OCI-LY7 (cell line): ENCODE results near the gene ADNP2. TPM values are rescaled to one million over a fixed set of nuclear protein-coding genes. Genes with fewer than 3 reads are reported as not detected.

ENCODE experiments used
- BruUV-seq: library from RNA; stranded (reverse); fragments of 400-500 nt; replicated peaks from 2 replicates; lab custom pipeline; 2021; lab: Mats Ljungman, UMichigan
- CTCF ChIA-PET: fragments of 300-600 bp; sonication (Branson Sonifier 250); formaldehyde crosslinking; loops from one replicate; lab custom pipeline; 2022; ENCODE audit warnings: antibody characterized with exemption; ENCODE audit not compliant: unreplicated experiment; lab: Charles Lee
- POLR2A ChIA-PET: fragments of 300-600 bp; sonication (Branson Sonifier 250); formaldehyde crosslinking; loops from one replicate; lab custom pipeline; 2022; ENCODE audit warnings: antibody characterized with exemption; lab: Charles Lee
- DNase-seq: peaks from one replicate; pipeline ENCODE4 v3.0.0-alpha.2; 2015; ENCODE audit warnings: low spot score
- H2AFZ ChIP-seq: fragments of 200-600 bp; sonication (generic), shearing (Covaris generic); 2 replicates; pipeline ENCODE4 v1.6.1; 2014; ENCODE audit warnings: mild to moderate bottlenecking, antibody characterized with exemption, low read length, moderate library complexity
- H3K27ac ChIP-seq: fragments of 200-600 bp; sonication (generic); 2 replicates; pipeline ENCODE4 v1.5.1; 2014; ENCODE audit warnings: mixed run types, low read depth, mild to moderate bottlenecking, moderate library complexity, low read length, inconsistent platforms; ENCODE audit not compliant: poor library complexity, severe bottlenecking
- H3K36me3 ChIP-seq: fragments of 200-600 bp; sonication (generic); 2 replicates; pipeline ENCODE4 v1.6.1; 2014; ENCODE audit warnings: mild to moderate bottlenecking, antibody characterized with exemption, low read length, moderate library complexity, mixed read lengths; ENCODE audit not compliant: insufficient read depth
- H3K4me1 ChIP-seq: fragments of 200-600 bp; sonication (generic); 2 replicates; pipeline ENCODE4 v1.5.1; 2014; ENCODE audit warnings: mild to moderate bottlenecking, low read length; ENCODE audit not compliant: insufficient read depth, poor library complexity, severe bottlenecking
- H3K4me2 ChIP-seq: fragments of 200-600 bp; sonication (generic); 2 replicates; pipeline ENCODE4 v1.6.1; 2014; ENCODE audit warnings: mild to moderate bottlenecking, low read length
- H3K4me3 ChIP-seq: fragments of 200-600 bp; sonication (generic); 2 replicates; pipeline ENCODE4 v1.5.1; 2014; ENCODE audit warnings: mild to moderate bottlenecking, low read depth, low read length; ENCODE audit not compliant: poor library complexity, severe bottlenecking
- H3K79me2 ChIP-seq: fragments of 200-600 bp; sonication (generic); 2 replicates; pipeline ENCODE4 v1.6.1; 2016; ENCODE audit warnings: low read depth, mild to moderate bottlenecking, low read length, moderate library complexity, mixed read lengths; ENCODE audit not compliant: insufficient read depth
- H3K9me2 ChIP-seq: fragments of 200-600 bp; sonication (generic); 2 replicates; pipeline ENCODE4 v1.6.1; 2016; ENCODE audit warnings: mild to moderate bottlenecking, low read length, mixed read lengths; ENCODE audit not compliant: insufficient read depth
- H3K9me3 ChIP-seq: fragments of 200-600 bp; sonication (generic); 2 replicates; pipeline ENCODE4 v1.6.1; 2014; ENCODE audit warnings: mild to moderate bottlenecking, mixed run types, low read length, mixed read lengths
- H4K20me1 ChIP-seq: fragments of 200-600 bp; sonication (generic); 2 replicates; pipeline ENCODE4 v1.6.1; 2014; ENCODE audit warnings: mild to moderate bottlenecking, antibody characterized with exemption, low read length, moderate library complexity, mixed read lengths; ENCODE audit not compliant: insufficient read depth
- EZH2phosphoT487 ChIP-seq: fragments of 200-600 bp; sonication (generic); IDR thresholded peaks from 2 replicates; pipeline ENCODE4 v1.6.1; 2018; ENCODE audit warnings: low read depth, borderline replicate concordance, mild to moderate bottlenecking, mixed run types, antibody characterized with exemption, low read length, moderate library complexity, mixed read lengths
- intact Hi-C: fragments of 100-400 bp; cut with micrococcal nuclease; formaldehyde crosslinking; loops from one replicate; pipeline ENCODE4 v1.10.0; 2022; ENCODE audit not compliant: unreplicated experiment
- total RNA-seq, 2 experiments: library from RNA; depleted of rRNA in 1 of 2; stranded (reverse); fragments of >200 nt in 1 of 2; shearing (Covaris generic) in 1 of 2; gene quantifications; 2 replicates each; pipeline ENCODE4 v1.2.3, GENCODE V29; 2014 to 2022
- TF ChIP-seq, protein P1 (sequence below): fragments of 200-600 bp; sonication (generic); conservative IDR thresholded peaks from 2 replicates; pipeline ENCODE4 v1.5.1; 2014; ENCODE audit warnings: mild to moderate bottlenecking, antibody characterized with exemption, low read length, moderate library complexity, mixed read lengths

The ADNP2 gene
- total RNA-seq, 2 experiments from 2014 or later: 14.0 to 14.9 TPM

DNA sequence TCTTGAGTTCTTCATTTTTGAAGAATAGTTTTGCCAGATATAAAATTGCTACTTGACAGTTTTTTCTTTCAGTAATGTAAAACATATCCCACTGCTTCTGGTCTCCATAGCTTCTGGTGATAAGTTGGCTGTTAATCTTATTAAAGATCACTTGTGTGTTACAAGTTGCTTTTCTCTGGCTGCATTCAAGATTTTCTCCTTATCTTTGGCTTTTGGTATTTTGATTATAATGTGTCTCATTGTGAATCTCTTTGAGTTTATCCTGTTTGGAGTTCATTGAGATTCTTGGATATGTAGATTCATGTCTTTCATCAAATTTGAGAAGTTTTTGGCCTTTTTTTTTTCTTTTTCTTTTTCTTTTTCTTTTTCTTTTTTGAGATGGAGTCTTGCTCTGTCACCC is 20.2 kb upstream of the ADNP2 start:
- Histone ChIP-seq H3K9me2 (no peaks in the 10 kb centered on the region), H3K27ac (no peak overlapping the region), H3K4me3 (no peak overlapping the region), H2AFZ (no peak overlapping the region), H3K9me3 (peaks cover 10% of the 10 kb centered on the region; the same call in 1 of the 2 replicates), H3K36me3 (no peaks in the 10 kb centered on the region), H4K20me1 (no peaks in the 10 kb centered on the region), H3K79me2 (no peaks in the 10 kb centered on the region), H3K4me1 (no peaks in the 10 kb centered on the region), H3K4me2 (no peak overlapping the region)
- CTCF ChIA-PET: no interaction called here
- BruUV-seq: no TSS peak
- no peak for DNase-seq
- TF ChIP-seq, protein P1, sequence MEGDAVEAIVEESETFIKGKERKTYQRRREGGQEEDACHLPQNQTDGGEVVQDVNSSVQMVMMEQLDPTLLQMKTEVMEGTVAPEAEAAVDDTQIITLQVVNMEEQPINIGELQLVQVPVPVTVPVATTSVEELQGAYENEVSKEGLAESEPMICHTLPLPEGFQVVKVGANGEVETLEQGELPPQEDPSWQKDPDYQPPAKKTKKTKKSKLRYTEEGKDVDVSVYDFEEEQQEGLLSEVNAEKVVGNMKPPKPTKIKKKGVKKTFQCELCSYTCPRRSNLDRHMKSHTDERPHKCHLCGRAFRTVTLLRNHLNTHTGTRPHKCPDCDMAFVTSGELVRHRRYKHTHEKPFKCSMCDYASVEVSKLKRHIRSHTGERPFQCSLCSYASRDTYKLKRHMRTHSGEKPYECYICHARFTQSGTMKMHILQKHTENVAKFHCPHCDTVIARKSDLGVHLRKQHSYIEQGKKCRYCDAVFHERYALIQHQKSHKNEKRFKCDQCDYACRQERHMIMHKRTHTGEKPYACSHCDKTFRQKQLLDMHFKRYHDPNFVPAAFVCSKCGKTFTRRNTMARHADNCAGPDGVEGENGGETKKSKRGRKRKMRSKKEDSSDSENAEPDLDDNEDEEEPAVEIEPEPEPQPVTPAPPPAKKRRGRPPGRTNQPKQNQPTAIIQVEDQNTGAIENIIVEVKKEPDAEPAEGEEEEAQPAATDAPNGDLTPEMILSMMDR: no peak
- TF ChIP-seq EZH2phosphoT487: no peak
- POLR2A ChIA-PET: no interaction called here
- intact Hi-C loops: no loop called here

DNA sequence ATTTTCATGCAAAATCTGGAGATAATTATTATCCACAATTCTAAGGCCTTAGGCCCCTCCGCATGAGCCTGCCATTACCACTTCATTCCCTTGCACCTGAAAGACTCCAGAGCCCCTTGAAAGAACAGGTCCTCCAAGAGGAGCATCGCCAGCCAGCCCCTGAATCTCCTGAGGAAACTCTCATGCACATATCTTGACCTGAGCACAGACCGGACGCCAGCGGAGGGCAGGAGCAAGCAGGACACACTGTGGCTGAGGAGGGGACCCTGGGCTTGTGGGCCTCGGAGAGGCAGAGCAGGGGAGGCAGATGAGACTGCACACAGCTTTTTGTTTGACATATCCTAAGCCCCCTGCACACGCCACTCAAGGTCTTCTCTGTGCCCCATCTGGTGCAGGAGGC is 13.6 kb upstream of the ADNP2 start:
- H3K79me2 ChIP-seq: no peaks in the 10 kb centered on the region
- ChIA-PET POLR2A (no interaction called here), CTCF (interaction anchor here (0.6 kb wide), 1 partner anchor 62 kb away, joined by 4 read pairs; no protein-coding TSS in a partner anchor)
- no peak overlapping the region for H3K4me3 ChIP-seq
- H3K9me3 ChIP-seq: no peaks in the 10 kb centered on the region
- H2AFZ ChIP-seq: no peak overlapping the region
- no peaks in the 10 kb centered on the region for H3K9me2 ChIP-seq
- TF ChIP-seq EZH2phosphoT487: no peak
- TF ChIP-seq, protein P1: no peak
- no peak for DNase-seq
- intact Hi-C loops: no loop called here
- no peak overlapping the region for H3K4me2 ChIP-seq
- H4K20me1 ChIP-seq: no peaks in the 10 kb centered on the region
- no peak overlapping the region for H3K27ac ChIP-seq
- BruUV-seq: no TSS peak
- no peaks in the 10 kb centered on the region for H3K4me1 ChIP-seq
- no peaks in the 10 kb centered on the region for H3K36me3 ChIP-seq

DNA sequence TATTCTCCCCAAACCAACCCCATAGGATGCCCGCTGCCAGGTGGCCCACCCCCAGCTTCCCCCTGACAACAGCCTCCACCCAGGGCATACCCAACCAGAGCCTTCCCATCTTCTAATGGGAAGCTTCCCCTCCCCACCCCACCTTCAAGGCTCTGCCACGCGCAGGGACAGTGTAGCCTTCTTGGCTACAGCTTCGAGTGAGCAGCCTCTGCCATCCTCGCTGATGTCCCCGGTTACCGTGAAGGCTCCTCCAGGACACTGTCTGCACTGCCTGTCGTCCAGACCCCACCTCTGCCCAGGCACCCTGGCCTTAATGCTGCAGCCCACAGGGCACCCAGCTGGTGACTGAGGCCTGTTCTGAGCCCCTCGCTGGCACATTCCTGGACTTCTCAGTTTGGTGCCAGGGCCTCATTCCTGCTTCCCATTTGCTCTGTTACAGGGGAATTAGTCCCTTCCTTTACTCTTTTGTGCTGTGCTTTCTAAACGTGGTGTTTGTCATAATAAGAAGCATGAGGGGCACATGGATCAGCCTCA is 13.0 kb upstream of the ADNP2 start:
- H3K79me2 ChIP-seq: no peaks in the 10 kb centered on the region
- no peaks in the 10 kb centered on the region for H3K9me2 ChIP-seq
- no peak for DNase-seq
- BruUV-seq: no TSS peak
- intact Hi-C loops: no loop called here
- H3K27ac ChIP-seq: no peak overlapping the region
- no peak for TF ChIP-seq EZH2phosphoT487
- TF ChIP-seq, protein P1: no peak
- ChIA-PET POLR2A (no interaction called here), CTCF (interaction anchor here (0.6 kb wide), 1 partner anchor 62 kb away, joined by 4 read pairs; no protein-coding TSS in a partner anchor)
- H3K36me3 ChIP-seq: no peaks in the 10 kb centered on the region
- H4K20me1 ChIP-seq: no peaks in the 10 kb centered on the region
- no peaks in the 10 kb centered on the region for H3K9me3 ChIP-seq
- no peak overlapping the region for H3K4me3 ChIP-seq
- no peaks in the 10 kb centered on the region for H3K4me1 ChIP-seq
- H2AFZ ChIP-seq: no peak overlapping the region
- H3K4me2 ChIP-seq: no peak overlapping the region
